ENCODE data around the gene GPR42. TPM values are rescaled to one million over a fixed set of nuclear protein-coding genes. Genes with fewer than 3 reads are reported as not detected.
"Not testable (repeated sequence)": the region's sequence is repeated elsewhere in the genome, so short reads cannot be mapped to it uniquely, and the experiment has no call there.

The GPR42 gene
- total RNA-seq, 1 donor from 2014 or later, result not detected

GRCh38 chr19:35346193-35347052 lies 24.4 kb upstream of the GPR42 start:
- FAIRE-seq (no peak), DNase-seq (ENCODE audit: low spot score in 2 of 2) (no peak)

GRCh38 chr19:35347171-35347929 lies 23.5 kb upstream of the GPR42 start, which contains the start of gene FFAR1:
TSS of gene FFAR1 (plus strand) at chr19:35347902. CDS start at chr19:35351552, 3,650 bp downstream.
- no peak for FAIRE-seq
- no peak for DNase-seq (ENCODE audit: low spot score in 2 of 2)

- no peak for FAIRE-seq
- no peak for DNase-seq (ENCODE audit: low spot score in 2 of 2)
Measured at GRCh38 chr19:35347930-35348298, 23.0 kb upstream of the GPR42 start.

GRCh38 chr19:35348911-35349611 lies 21.8 kb upstream of the GPR42 start:
- no peak for FAIRE-seq
- no peak for DNase-seq (ENCODE audit: low spot score in 2 of 2)

GRCh38 chr19:35349614-35350521 lies 21.0 kb upstream of the GPR42 start:
- DNase-seq (ENCODE audit: low spot score in 2 of 2) (no peak), FAIRE-seq (no peak)

- no peak for FAIRE-seq
- DNase-seq (ENCODE audit: low spot score in 2 of 2), result no peak
Measured at GRCh38 chr19:35350591-35350990, 20.3 kb upstream of the GPR42 start.

GRCh38 chr19:35351411-35352176 lies 19.3 kb upstream of the GPR42 start:
- DNase-seq (ENCODE audit: low spot score in 2 of 2) (no peak), FAIRE-seq (no peak)

- DNase-seq (ENCODE audit: low spot score in 2 of 2) (no peak), FAIRE-seq (no peak)
Measured at GRCh38 chr19:35352177-35352447, 18.8 kb upstream of the GPR42 start.

- FAIRE-seq, result no peak
- peak; percentile 84 to 88 for DNase-seq (ENCODE audit: low spot score in 2 of 2)
Measured at GRCh38 chr19:35352448-35353304, 18.2 kb upstream of the GPR42 start.

GRCh38 chr19:35353635-35354034 lies 17.2 kb upstream of the GPR42 start:
- FAIRE-seq, result no peak
- DNase-seq (ENCODE audit: low spot score in 2 of 2), result no peak

GRCh38 chr19:35354898-35355297 lies 16.0 kb upstream of the GPR42 start:
- DNase-seq (ENCODE audit: low spot score in 2 of 2) (no peak), FAIRE-seq (no peak)

- FAIRE-seq (no peak), DNase-seq (ENCODE audit: low spot score in 2 of 2) (no peak)
Measured at GRCh38 chr19:35355791-35356460, 14.9 kb upstream of the GPR42 start.

- no peak for DNase-seq (ENCODE audit: low spot score in 2 of 2)
- FAIRE-seq, result no peak
Measured at GRCh38 chr19:35357867-35358573, 12.8 kb upstream of the GPR42 start, which contains the start of gene FFAR3. TSS of gene FFAR3 (plus strand) at chr19:35358460. CDS start at chr19:35358891, 431 bp downstream.

- DNase-seq (ENCODE audit: low spot score in 2 of 2); FAIRE-seq: not testable (repeated sequence)
Measured at GRCh38 chr19:35358834-35359233, 12.0 kb upstream of the GPR42 start.

- FAIRE-seq; DNase-seq (ENCODE audit: low spot score in 2 of 2): not testable (repeated sequence)
Measured at GRCh38 chr19:35359395-35359794, 11.5 kb upstream of the GPR42 start.

GRCh38 chr19:35360081-35360480 lies 10.8 kb upstream of the GPR42 start:
- not testable (repeated sequence) for FAIRE-seq; DNase-seq (ENCODE audit: low spot score in 2 of 2)

GRCh38 chr19:35360880-35361420 lies 9.9 kb upstream of the GPR42 start:
- no peak for FAIRE-seq

More at GRCh38 chr19:35360880-35361420, 9.9 kb upstream of the GPR42 start:
- DNase-seq (ENCODE audit: low spot score in 2 of 2), result no peak

Data from frontal cortex (tissue), 4 donors.